Tibial nerve (tissue), 4 donors: ENCODE results near the gene PDGFA. TPM values are rescaled to one million over a fixed set of nuclear protein-coding genes. Genes with fewer than 3 reads are reported as not detected.

Experiments
- DNase-seq, 2 donors: peaks; one replicate each; pipeline ENCODE4 v3.0.0-alpha.2; 2019; ENCODE audit warnings: low spot score in 2 of 2
- H3K27ac ChIP-seq, 4 donors: fragments of 200-600 bp; sonication (generic) in 3 of 4; one replicate each; pipeline ENCODE4 v1.5.1; 2017 to 2019; ENCODE audit warnings: mild to moderate bottlenecking in 1 of 4
- H3K27me3 ChIP-seq, 2 donors: fragments of 200-600 bp; sonication (generic) in 1 of 2; one replicate each; pipeline versions ENCODE4 v1.5.1 to v1.6.0; 2017 to 2019
- H3K36me3 ChIP-seq, 3 donors: fragments of 200-600 bp; sonication (generic); one replicate each; pipeline ENCODE4 v1.5.1; 2018 to 2019
- H3K4me1 ChIP-seq, 4 donors: fragments of 200-600 bp; sonication (generic) in 3 of 4; one replicate each; pipeline ENCODE4 v1.5.1; 2017 to 2019
- H3K4me3 ChIP-seq, 4 donors: fragments of 200-600 bp; sonication (generic) in 3 of 4; one replicate each; pipeline ENCODE4 v1.5.1; 2017 to 2019; ENCODE audit warnings: mild to moderate bottlenecking in 1 of 4, moderate library complexity in 1 of 4
- H3K9me3 ChIP-seq, 4 donors: fragments of 200-600 bp; sonication (generic) in 3 of 4; one replicate each; pipeline ENCODE4 v1.5.1; 2017 to 2019
- EP300 ChIP-seq, 2 donors: sonication (generic); formaldehyde crosslinking; IDR thresholded peaks; one replicate each; pipeline ENCODE4 v1.6.1; 2017; ENCODE audit warnings: antibody characterized with exemption in 2 of 2, mild to moderate bottlenecking in 1 of 2
- POLR2A ChIP-seq, 2 donors: fragments of 450-650 bp; IDR thresholded peaks; one replicate each; pipeline ENCODE4 v1.6.1; 2017; ENCODE audit warnings: antibody characterized with exemption in 2 of 2, mild to moderate bottlenecking in 2 of 2, moderate library complexity in 2 of 2
- WGBS, 2 donors: methylation state at CpG; one replicate each; pipeline ENCODE4 v1.1.5; 2018; 5-methylcytosine and 5-hydroxymethylcytosine counted together
- total RNA-seq, 4 donors: library from RNA; depleted of rRNA; stranded (reverse); fragments of >200 nt; gene quantifications; one replicate each; pipeline ENCODE4 v1.1.0, GENCODE V29; 2016
- TF ChIP-seq, protein P1 (sequence below), 5 experiments: fragments of 200-600 bp in 3 of 5; fragments of 450-650 bp in 2 of 5; sonication (generic) in 3 of 5; IDR thresholded peaks; one replicate each; pipeline ENCODE4 v1.5.1; 2016 to 2019; ENCODE audit warnings: antibody characterized with exemption in 5 of 5, mild to moderate bottlenecking in 3 of 5, moderate library complexity in 2 of 5

The PDGFA gene
- total RNA-seq, 4 donors from 2014 or later = 33.4 to 84.1 (median 40.6) TPM

DNA sequence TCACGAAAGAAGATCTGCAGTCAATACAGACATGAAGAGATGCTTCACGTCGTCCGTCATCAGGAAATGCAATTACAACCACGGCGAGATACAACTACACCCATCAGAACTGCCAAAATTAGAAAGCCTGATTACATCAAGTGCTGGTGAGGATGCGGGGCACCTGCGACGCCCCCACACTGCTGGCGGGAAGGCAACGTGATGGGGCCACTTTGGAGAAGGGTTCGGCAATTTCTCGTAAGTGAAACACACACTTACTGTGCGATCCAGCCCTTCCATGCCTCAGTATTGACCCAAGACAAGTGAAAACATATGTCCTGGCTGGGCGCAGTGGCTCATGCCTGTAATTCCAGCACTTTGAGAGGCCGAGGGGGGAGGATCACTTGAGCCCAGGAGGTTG, 25.8 kb upstream of the PDGFA start:
- no peak for TF ChIP-seq EP300 (IDR thresholded peaks at IDR 0.05)
- TF ChIP-seq, protein P1, sequence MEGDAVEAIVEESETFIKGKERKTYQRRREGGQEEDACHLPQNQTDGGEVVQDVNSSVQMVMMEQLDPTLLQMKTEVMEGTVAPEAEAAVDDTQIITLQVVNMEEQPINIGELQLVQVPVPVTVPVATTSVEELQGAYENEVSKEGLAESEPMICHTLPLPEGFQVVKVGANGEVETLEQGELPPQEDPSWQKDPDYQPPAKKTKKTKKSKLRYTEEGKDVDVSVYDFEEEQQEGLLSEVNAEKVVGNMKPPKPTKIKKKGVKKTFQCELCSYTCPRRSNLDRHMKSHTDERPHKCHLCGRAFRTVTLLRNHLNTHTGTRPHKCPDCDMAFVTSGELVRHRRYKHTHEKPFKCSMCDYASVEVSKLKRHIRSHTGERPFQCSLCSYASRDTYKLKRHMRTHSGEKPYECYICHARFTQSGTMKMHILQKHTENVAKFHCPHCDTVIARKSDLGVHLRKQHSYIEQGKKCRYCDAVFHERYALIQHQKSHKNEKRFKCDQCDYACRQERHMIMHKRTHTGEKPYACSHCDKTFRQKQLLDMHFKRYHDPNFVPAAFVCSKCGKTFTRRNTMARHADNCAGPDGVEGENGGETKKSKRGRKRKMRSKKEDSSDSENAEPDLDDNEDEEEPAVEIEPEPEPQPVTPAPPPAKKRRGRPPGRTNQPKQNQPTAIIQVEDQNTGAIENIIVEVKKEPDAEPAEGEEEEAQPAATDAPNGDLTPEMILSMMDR (IDR thresholded peaks at IDR 0.05) = no peak
- TF ChIP-seq POLR2A (IDR thresholded peaks at IDR 0.05) = no peak
- H3K27ac ChIP-seq = no peak overlapping the region
- DNase-seq = no peak
- H3K9me3 ChIP-seq = peaks cover 0 to 10% (median 0%) of the 10 kb centered on the region in 4 donors
- H3K4me3 ChIP-seq = no peak overlapping the region
- peaks cover 0 to 8% (median 3%) of the 10 kb centered on the region in 4 donors for H3K4me1 ChIP-seq
- WGBS, 2 donors = 88% methylated on average over 16 of the region's 16 CpGs
- H3K36me3 ChIP-seq = peaks cover 0 to 6% (median 0%) of the 10 kb centered on the region in 3 donors
- no peaks in the 10 kb centered on the region for H3K27me3 ChIP-seq

DNA sequence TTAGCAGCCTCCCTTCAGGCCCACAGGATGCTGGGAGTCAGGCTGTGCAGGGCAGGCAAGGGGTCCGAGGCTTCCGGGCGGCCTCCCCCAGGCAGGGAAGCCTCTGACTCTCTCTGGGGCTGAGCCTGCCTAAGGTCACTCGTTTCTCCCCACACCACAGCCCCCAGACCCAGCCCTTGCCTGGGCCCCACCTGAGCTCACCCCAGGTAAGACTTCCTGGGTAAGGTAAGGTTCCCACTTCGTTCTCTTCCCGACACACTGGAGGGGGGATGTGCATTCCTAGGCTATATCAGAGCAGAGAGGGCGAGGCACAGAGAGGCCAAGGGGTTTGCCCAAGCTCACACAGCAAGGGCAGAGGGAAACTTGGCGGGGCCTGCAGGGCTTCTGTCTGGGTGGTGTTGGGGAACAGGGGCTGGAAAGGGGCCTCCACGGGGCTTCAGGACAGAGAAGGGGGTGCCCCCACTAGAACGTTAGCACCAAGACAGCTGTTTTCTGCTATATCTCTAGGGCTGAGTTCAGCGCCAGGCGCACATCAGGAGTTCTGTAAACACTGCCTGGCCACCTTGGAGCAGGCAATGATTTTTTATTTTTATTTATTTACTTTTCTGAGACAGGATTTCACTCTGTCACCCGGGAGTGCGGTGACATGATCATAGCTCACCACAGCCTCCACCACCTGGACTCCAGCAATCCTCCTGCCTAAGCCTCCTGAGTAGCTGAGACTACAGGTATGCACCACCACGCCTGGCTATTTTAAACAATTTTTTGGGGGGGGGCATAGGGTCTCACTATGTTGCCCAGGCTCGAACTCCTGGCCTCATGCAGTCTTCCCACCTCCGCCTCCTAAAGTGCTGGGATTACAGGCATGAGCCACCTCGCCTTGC, 24.9 kb upstream of the PDGFA start:
- Histone ChIP-seq H3K36me3 (no peaks in the 10 kb centered on the region), H3K9me3 (peaks cover 0 to 10% (median 0%) of the 10 kb centered on the region in 4 donors), H3K4me3 (no peak overlapping the region), H3K4me1 (peaks cover 0 to 8% (median 3%) of the 10 kb centered on the region in 4 donors), H3K27ac (no peak overlapping the region), H3K27me3 (no peaks in the 10 kb centered on the region)
- no peak for DNase-seq
- no peak for TF ChIP-seq EP300 (IDR thresholded peaks at IDR 0.05)
- TF ChIP-seq, protein P1 (IDR thresholded peaks at IDR 0.05) = no peak
- no peak for TF ChIP-seq POLR2A (IDR thresholded peaks at IDR 0.05)
- 91 to 93% methylated on average over 18 of the region's 18 CpGs for WGBS, 2 donors

DNA sequence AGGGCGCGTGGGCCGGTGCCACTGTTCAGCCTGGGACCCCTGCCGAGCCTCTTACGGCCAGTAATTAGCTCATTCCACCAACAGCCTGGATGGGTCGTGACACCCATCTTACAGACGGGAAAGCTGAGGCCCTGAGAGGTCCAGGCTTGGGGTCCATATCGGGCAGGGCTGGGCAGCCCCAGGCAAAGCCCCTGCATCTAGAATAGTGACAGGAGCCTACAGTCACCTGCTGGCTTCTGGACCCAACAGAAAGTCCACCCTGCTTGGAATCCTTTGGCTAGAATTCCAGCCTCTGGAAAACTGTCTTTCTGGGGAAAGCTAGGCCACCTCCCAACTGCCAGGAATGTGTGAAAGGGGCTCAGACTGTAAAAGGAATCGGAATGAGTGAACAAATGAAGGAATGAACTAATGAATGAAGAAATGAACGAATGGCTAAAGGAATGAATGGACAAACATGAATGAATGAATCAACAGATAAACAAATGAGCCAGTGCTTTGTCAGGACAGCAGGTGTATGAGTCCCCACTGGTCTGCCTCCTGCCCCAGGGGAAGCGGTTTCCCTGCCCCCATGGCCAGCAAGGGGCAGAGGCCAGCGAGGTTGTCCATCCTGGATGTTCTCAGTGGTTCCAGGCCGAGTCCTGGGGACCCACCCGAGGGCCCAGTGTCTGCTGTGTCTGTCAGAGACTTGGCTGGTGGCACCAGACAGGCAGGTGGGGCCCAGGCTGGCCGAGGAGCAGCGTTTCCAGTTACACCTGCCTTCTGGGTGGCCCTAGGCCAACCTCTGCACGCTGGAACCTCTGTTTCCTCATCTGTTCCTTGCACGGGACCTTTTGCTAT, 24.1 kb upstream of the PDGFA start:
- no peak overlapping the region for H3K27ac ChIP-seq
- H3K4me3 ChIP-seq = no peak overlapping the region
- 81 to 85% methylated on average over 17 of the region's 18 CpGs for WGBS, 2 donors
- no peaks in the 10 kb centered on the region for H3K36me3 ChIP-seq
- TF ChIP-seq EP300 (IDR thresholded peaks at IDR 0.05) (no peak), POLR2A (IDR thresholded peaks at IDR 0.05) (no peak)
- TF ChIP-seq, protein P1 (IDR thresholded peaks at IDR 0.05) = no peak
- no peak for DNase-seq
- no peaks in the 10 kb centered on the region for H3K27me3 ChIP-seq
- H3K4me1 ChIP-seq = peaks cover 0 to 8% (median 3%) of the 10 kb centered on the region in 4 donors
- peaks cover 0 to 10% (median 0%) of the 10 kb centered on the region in 4 donors for H3K9me3 ChIP-seq

DNA sequence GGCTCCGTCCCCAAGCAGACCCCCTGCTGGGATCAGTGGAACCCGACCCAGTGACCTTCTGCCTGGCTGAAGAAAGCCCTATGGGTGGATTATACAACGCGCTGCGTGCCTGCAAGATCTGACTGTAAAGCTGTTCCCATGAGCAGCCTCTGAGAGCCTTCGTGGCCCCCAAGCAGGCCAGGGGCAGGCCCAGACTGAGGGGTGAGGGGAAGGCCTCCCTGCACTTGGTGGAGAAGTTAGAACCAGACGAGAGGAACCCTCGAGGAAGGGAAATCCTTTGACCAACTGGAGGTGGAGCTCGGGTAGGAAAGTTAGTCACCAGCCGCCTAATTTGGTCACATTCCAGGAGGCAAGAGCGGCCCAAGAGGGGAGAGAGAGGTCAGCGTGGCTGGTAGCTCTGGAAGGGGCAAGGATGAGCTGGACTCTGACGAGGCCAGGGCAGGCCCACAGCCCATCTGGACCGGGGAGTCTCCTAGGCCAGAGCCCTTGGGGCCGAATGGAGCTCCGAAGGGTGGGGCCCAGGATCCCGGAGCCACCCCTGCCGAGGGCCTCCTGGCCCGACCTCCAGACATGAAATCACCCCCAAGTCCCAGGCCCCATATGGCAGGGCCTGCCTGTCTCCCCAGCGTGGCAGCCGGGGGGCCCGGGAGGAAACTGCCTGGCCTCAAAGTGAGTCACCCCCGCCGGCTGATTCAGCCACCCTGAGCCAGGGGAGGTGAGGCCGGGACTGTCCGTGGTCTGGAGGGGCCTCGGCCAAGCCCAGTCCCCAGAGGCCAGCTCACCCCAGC, 23.3 kb upstream of the PDGFA start:
- H3K9me3 ChIP-seq = peaks cover 0 to 10% (median 0%) of the 10 kb centered on the region in 4 donors
- H3K4me3 ChIP-seq = no peak overlapping the region
- H3K27ac ChIP-seq = no peak overlapping the region
- 34 to 39% methylated on average over 19 to 22 of the region's 27 CpGs for WGBS, 2 donors
- no peak for DNase-seq
- peaks cover 0 to 16% (median 9%) of the 10 kb centered on the region in 4 donors for H3K4me1 ChIP-seq
- TF ChIP-seq POLR2A (IDR thresholded peaks at IDR 0.05) (no peak), EP300 (IDR thresholded peaks at IDR 0.05) (no peak)
- TF ChIP-seq, protein P1 (IDR thresholded peaks at IDR 0.05) = no peak
- no peaks in the 10 kb centered on the region for H3K27me3 ChIP-seq
- H3K36me3 ChIP-seq = no peaks in the 10 kb centered on the region
